ENCODE data around the gene BAZ1B.
"Not testable (repeated sequence)": the region's sequence is repeated elsewhere in the genome, so short reads cannot be mapped to it uniquely, and the experiment has no call there.

BAZ1B gene

DNA sequence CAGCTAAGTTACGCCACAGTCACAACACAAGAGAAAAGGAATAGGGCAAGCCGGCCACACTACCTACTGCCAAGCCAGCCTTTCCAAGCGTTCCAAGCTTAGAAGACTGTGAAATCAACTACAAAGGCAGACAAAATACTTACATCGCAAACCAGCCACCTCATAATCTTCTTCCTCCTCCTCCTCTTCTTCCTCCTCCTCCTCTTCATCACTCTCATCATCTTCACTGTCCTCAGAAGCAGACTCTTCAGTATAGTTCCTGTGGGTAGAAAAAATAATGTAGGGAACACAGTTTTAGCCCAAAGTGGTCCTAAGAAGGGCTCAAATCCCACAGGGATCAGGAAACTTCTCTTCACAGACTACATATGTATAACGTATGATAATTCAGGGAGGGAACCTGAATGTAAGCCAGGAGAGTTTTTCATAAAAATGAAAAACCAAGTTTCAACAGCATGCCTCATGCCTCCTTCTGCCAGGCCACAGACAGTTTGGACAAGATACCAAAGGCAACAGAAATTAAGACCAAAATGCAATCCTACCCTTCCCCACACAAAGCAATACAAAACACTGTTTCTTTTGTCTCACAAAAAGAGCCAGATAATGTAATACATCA lies 74.9 kb downstream of the BAZ1B start:
- no peak for DNase-seq (ENCODE audit: low read depth, low spot score)

DNA sequence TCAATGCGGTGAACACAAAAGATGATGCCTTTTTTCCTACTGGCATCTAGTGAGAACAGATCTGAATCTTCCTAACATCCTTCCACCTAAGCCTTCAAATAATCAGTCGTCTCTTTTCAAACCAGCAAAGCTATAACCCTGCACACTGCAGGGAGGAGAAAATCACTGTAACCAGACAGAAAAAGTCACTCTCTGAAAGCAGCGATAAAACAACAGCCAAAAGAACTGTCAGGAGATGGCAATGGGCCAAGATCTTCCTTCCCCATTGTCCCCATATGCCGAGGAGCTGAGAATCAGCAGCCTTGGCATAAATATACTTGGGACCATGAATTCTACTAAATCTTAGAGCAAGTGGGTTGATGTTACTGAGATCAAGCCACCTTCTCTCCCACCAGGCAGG lies 75.4 kb downstream of the BAZ1B start:
- DNase-seq (ENCODE audit: low read depth, low spot score) = no peak

DNA sequence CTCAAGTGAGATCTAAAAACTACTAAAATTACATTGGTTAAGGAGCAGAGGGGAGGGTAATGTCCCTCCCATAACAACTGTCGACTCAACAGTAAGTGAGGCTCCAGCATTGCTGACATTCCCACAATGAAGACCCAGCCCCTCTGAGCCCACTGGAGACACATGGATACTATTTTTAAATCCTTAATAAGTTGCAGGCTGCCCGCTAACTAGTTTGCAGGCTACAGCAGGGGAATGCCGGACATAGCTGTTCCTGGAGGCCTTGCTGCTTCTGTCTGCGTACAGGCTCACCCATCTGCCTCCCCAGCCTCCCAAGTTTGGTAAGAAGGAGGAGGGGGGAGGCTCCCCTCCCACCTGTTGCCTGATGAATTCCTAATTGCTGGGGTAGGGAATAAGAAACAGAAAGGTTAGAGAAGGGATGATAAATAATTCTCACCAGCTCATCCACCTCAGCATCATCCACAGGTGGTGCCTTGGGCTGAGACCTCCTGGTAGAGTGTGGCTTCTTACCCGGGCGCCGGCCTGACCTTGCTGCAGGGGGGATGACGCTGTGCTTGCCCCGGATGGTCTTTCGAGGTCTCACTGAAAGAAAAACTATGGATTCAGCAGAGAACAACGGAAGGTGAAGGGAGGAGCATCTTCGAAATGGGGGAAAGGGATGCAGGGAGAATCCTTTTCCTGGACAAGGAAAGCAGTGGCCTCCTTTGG lies 78.4 kb downstream of the BAZ1B start:
- no peak for DNase-seq (ENCODE audit: low read depth, low spot score)

DNA sequence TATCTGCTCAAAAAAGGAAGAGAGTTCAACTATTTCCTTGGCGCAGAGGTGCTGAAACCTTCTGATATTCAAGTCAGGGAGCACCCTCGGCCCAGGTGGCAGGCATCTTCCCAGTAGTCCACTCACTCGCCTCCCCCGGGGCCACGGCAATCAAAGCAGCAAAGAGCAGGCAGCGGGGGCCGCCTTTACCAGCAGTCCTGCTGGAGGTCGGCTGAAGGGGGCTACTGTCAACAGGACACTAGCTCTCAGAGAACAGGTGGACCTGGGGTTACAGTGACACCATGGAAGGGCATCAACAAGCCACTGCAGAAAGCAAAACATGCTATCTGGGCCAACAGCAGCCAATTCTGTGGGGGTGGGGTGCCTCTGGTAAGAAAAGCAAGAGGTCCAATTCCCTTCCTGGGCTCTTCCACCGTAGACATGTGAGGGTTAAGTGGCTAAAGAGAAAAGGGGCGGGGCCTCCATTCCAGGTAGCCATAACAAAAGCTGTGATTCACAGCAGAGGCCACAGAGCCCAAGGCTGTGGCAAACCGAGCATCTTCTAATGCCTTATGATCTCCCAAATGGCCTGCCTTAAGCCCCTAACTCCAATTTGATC lies 79.1 kb downstream of the BAZ1B start:
- no peak for DNase-seq (ENCODE audit: low read depth, low spot score)

DNA sequence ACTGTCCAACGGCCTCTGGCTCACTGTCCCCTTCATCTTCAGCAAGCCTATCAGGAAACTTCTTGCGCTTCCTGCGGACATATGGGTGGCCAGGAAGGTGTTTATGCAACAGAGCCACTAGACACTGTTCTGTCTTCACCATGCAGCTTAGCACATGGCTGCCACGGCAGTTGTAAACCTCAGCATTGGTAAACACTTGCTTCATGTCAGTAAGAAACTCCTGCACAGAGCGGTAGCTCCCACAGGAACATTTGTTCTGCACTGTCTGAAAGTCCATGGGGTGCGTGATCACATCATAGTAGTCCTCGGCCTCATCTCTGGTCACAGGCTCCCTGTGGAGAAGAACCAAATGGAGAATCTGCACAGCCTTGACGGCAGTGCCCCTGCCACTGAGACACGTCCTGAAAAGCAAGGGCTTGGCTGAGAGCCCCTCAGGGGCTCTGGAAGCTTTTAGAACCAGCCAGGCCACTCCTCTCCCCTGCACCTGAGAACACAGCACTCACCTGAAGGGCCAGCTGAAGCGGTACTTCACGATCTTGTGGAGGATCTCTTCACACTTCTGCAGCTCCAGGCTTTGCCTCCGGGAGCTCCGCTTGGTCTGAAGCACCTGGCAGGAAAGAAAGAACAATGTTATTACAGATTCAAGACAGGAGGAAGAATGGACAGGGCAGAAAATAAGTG lies 79.7 kb downstream of the BAZ1B start:
- DNase-seq (ENCODE audit: low read depth, low spot score) = no peak

DNA sequence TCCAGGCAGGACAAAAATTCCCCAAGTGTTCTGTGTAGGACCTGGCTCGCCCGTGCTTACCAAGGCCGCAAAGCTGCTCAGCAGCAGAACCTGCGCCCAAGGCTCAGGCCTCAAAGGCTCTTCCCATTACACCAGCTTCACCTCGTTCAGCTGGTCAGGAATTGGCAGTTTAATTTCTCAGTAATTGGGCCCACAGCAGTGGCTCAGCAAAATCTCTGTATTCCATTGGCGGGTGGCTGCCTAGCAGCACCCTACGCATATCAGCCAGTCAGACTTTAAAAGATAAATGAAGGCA lies 82.7 kb downstream of the BAZ1B start:
- DNase-seq (ENCODE audit: low read depth, low spot score) = no peak

DNA sequence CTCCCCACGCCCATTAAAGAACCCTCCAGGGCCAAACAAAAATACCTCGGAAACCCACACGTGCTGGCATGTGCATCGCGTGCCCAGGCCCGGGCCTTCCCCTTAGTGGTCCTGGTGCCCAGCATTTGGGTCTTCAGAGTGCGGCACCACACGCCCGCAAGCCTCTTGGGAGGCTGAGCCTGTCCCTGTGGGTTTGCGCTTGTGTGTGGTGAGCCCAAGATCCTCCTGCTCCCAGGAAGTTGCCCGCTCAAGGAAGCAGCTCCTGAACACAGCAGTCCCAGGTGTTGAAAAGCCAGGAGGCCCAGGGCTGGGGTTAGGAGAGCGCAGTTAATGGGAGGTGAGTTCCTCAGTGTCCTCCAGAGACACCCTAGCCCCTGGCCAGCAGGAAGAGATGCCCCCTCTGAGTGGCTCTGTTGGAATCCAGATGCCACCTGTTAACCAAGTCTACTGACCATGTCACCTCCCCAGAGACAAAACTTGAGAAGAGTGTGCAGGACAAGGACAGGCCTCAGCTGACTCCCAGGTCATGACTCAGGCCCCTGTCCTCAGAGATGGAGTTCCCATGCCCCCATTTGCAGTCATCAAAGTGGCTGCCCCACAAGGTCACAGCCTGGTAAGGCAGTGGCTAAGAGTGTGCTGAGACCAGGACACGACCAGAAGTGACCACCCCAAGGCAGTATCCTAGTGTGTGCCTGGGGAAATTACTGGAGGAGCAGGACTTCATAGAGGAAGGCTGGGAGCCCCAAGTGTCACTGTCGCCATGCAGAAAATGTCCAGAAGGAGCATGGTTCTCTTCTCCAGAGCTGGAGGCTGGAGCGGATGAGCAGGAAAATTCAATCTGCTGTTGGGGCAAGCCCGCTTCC lies 83.3 kb downstream of the BAZ1B start:
- no peak for DNase-seq (ENCODE audit: low read depth, low spot score)

DNA sequence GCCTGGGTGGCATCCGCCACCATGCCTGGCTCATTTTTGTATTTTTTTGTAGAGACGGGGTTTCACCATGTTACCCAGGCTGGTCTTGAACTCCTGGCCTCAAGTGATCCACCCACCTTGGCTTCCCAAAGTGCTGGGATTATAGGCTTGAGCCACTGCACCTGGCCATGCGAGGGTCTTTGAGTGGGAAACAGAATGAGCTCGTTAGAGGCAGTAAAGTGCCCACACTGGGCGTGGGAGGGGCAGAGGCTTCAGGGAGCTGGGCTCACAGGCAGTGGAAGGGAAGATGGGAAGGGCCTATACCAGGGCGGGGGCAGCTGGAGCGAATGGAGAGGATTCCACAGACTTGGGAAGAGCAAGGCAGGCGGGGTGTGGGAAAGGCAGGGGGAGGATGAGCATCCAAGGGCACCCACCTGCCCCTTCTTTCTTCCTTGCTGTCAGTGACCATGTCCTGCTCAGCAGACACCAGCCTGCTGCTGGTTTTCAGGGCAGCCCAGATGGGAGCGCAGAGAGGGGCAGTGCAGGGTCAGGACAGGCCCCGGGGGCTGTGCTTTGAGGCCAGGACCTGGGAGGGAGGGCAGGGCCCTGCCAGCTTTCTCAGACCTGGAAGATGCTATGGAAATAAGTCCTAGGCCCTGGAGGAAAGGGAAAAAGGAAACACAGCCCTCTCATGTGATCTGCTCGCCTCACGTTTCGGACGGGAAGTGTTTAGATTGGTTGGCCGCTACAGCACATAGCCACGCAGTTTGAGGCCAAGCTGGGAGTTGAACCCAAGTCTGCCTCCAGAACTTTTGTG lies 84.3 kb downstream of the BAZ1B start:
- no peak for DNase-seq (ENCODE audit: low read depth, low spot score)

DNA sequence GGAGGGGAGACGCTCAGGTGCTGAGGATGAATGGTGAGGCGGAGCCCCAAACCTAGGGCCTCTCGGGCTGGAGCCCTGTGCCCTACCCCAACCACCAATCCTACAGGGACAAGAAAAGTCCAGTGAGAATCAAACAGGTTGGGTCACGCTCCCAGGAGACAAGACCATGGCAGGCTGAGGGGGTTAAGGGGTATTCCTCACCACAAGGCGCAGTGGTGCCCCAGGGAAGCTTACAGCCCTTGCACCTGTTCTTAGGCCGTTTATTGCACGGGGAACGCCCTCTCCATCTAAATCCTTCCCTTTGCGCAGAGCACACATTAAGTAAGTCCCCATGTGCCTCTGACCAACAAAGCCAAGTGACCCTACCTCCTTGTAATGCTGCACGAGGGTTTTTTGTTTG lies 85.0 kb downstream of the BAZ1B start:
- DNase-seq (ENCODE audit: low read depth, low spot score) = no peak

DNA sequence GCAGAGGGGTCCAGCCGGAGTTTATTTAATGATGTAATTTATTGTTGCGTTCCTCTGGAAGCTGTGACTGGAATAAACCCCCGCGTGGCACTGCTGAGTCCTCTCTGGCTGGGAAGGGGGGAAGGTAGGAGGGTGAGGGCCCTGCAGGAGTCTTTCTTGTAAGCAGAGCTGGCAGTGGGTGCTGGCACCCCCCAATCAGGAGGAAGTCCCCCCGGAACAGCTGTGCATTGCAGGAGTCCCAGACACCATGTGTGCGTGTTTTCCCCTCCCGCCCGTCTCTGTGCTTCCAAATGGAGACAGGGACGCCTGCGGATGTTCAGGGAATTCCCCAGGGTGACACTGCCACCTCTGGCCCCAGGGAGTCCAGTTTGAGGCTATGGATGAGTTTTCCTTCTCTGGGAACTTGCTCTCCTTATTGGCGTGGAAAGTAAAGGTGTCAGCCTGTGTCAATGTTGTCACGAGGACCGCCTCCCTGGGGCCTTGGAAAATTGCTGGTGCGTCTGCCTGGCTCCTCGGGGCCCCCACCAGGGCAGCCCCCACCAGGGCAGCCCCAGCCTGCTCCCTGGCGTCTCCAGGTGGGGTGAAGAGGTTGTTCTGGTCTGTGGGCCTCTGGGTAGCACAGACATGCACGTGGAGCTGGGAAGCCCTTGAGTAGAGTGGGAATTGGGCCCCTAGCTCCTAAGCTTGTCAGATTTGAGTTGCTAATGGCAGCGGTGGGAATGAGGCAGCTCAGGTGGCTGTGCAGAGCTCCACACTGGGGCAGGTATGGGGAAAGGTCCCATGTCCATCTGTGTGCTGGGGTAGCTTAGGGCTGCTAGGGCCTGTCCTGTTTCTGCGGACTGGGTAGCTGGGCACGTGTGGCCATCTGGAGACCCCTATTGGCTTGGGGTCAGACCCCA lies 85.8 kb downstream of the BAZ1B start:
- no peak for DNase-seq (ENCODE audit: low read depth, low spot score)

DNA sequence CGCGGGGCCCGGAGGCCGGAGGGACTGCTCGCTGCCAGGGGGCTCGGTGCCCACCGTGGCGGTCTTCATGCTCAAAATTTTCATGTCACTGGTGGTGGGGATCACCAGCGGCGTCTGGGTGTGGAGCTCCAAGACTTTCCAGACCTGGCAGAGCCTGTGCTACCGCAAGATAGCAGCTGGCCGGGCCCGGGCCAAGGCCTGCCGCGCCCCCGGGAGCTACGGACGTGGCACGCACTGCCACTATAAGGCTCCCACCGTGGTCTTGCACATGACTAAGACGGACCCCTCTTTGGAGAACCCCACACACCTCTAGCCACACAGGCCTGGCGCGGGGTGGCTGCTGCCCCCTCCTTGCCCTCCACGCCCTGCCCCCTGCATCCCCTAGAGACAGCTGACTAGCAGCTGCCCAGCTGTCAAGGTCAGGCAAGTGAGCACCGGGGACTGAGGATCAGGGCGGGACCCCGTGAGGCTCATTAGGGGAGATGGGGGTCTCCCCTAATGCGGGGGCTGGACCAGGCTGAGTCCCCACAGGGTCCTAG lies 86.6 kb downstream of the BAZ1B start:
- no peak for DNase-seq (ENCODE audit: low read depth, low spot score)

DNA sequence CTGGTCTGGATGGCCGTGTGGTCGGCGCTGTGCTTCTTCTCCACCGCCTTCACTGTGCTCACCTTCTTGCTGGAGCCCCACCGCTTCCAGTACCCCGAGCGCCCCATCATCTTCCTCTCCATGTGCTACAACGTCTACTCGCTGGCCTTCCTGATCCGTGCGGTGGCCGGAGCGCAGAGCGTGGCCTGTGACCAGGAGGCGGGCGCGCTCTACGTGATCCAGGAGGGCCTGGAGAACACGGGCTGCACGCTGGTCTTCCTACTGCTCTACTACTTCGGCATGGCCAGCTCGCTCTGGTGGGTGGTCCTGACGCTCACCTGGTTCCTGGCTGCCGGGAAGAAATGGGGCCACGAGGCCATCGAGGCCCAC lies 87.4 kb downstream of the BAZ1B start:
- DNase-seq (ENCODE audit: low read depth, low spot score) = no peak

DNA sequence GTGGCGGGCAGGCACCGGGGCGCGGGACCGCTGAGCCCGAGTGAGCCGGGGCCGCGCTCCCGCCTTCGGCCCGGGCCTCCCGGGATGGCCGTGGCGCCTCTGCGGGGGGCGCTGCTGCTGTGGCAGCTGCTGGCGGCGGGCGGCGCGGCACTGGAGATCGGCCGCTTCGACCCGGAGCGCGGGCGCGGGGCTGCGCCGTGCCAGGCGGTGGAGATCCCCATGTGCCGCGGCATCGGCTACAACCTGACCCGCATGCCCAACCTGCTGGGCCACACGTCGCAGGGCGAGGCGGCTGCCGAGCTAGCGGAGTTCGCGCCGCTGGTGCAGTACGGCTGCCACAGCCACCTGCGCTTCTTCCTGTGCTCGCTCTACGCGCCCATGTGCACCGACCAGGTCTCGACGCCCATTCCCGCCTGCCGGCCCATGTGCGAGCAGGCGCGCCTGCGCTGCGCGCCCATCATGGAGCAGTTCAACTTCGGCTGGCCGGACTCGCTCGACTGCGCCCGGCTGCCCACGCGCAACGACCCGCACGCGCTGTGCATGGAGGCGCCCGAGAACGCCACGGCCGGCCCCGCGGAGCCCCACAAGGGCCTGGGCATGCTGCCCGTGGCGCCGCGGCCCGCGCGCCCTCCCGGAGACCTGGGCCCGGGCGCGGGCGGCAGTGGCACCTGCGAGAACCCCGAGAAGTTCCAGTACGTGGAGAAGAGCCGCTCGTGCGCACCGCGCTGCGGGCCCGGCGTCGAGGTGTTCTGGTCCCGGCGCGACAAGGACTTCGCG lies 88.0 kb downstream of the BAZ1B start:
- DNase-seq (ENCODE audit: low read depth, low spot score) = no peak

DNA sequence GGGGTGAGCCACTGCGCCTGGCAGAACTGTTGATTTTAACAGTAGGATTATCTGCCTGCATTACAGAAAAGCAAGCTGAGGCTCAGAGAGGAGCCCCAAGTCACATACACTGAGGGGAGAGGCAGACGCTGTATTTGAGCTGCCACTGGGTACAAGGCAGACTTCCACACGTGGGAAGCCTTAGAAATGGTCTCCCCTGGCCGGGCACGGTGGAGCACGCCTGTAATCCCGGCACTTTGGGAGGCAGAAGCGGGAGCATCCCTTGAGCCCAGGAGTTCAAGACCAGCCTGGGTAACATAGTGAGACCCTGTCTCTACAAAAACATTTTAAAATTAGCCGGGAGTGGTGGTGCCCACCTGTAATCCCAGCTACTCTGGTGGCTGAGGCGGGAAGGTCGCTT lies 89.4 kb downstream of the BAZ1B start:
- no peak for DNase-seq (ENCODE audit: low read depth, low spot score)

DNA sequence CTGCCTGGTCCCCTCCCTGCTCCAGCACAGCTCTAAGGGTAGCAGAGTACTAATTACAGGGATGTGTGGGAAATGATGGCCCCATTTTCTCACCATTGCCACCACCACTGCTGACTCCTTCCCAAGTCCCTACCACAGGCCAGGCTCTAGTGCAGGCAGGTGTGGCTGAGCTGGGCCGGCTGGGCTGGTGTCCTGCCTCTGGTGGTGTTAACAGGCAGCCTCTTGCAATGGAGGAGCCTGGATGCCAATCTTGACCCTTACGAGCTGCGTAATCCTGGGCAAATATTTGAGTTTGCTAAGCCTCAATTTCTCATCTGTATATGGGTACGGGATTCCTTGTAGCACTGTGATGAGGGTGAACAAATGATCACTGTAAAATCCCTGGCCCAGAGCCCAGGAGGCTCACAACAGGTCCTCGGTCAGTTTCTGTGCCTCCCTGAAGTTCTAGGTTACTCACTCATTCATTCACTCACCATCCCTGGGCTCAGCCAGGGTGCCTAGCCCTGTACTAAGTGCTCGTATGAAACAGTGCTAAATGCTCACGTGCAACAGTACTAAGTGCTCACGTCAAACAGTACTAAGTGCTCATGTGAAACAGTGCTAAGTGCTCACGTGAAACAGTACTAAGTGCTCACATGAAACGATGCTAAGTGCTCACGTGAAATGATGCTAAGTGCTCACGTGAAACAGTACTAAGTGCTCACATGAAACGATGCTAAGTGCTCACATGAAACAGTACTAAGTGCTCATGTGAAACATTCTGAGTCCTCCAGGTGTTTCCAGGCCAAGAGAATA lies 90.9 kb downstream of the BAZ1B start:
- DNase-seq (ENCODE audit: low read depth, low spot score) = no peak

DNA sequence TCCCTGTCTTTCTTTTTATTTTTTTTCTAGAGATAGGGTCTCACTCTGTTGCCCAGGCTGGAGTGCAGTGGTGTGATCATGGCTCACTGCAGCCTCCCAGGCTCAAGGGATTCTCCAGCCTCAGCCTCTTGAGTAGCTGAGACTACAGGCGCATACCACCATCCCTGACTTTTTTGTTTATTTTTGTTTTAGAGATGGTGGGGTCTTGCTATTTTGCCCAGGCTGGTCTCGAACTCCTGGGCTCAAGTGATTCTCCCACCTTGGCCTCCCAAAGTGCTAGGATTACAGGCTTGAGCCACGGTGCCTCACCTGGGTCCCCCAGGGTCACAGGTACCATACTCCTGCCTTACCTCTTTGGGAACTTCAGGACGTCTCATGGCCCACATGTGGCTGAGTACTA lies 91.6 kb downstream of the BAZ1B start:
- DNase-seq (ENCODE audit: low read depth, low spot score) = not testable (repeated sequence)

DNA sequence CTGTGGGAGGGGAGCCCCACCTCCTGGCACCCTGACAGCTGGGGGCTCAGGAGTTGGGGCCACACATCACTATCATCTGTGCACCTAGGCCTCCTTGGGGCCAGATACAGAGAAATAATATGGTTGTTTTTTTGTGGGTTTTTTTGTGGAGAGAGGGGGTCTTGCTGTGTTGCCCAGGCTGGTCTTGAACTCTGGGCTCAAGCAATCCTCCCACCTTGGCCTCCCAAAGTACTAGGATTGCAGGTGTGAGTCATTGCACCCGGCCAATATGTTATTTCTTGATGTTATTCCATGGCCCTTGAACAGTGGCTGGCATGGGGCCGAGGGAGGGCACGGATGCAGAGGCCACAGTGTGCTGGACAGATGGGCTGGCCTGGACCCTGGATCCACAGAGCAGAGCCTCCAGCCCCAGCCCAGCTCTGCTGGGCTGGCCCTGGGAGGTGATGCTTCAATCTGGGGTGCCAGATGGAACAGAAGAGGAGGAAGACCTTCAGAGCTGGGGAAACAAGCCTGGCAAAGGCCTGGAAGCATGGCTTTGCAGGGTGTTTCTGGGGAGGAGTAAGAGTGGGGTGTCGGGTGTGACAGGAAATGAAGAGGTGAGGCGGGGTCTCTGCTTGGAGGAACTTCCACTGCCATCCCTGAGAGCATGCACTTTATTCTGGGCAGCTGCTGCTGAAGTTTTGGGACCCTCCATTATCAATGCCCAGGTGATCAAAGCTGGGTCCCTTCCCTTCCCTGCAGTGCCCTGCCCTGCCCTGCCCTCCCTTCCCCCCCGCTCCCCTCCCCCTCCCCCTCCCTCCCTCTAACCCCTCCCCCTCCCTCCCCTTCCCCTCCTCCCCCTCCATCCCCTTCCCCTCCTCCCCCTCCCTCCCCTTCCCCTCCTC lies 92.2 kb downstream of the BAZ1B start:
- DNase-seq (ENCODE audit: low read depth, low spot score) = no peak
